Neural progenitor cell (in vitro differentiated cells): ENCODE results near the gene ZSWIM6. TPM values are rescaled to one million over a fixed set of nuclear protein-coding genes. Genes with fewer than 3 reads are reported as not detected.

Experiments used
- DNase-seq: peaks from one replicate; pipeline ENCODE4 v3.0.0-alpha.2; 2016; ENCODE audit warnings: low spot score
- H2AFZ ChIP-seq: fragments of 200-600 bp; sonication (generic); replicated peaks from 2 replicates; pipeline ENCODE4 v1.6.1; 2016; ENCODE audit warnings: antibody characterized with exemption
- H3F3A ChIP-seq: fragments of 200-600 bp; sonication (generic); 2 replicates; pipeline ENCODE4 v1.6.1; 2016; ENCODE audit warnings: antibody characterized with exemption, low read depth
- H3K27ac ChIP-seq: fragments of 200-600 bp; sonication (generic); 2 replicates; pipeline ENCODE4 v1.5.1; 2016; ENCODE audit warnings: mild to moderate bottlenecking
- H3K27me3 ChIP-seq: fragments of 200-600 bp; sonication (generic); 2 replicates; pipeline ENCODE4 v1.6.1; 2016; ENCODE audit warnings: mild to moderate bottlenecking, moderate library complexity
- H3K36me3 ChIP-seq: fragments of 200-600 bp; sonication (generic); 2 replicates; pipeline ENCODE4 v1.5.1; 2016
- H3K4me1 ChIP-seq: fragments of 200-600 bp; sonication (generic); 2 replicates; pipeline ENCODE4 v1.6.1; 2016; ENCODE audit warnings: mixed run types
- H3K4me2 ChIP-seq: fragments of 200-600 bp; sonication (generic); 2 replicates; pipeline ENCODE4 v1.6.1; 2016
- H3K4me3 ChIP-seq: fragments of 200-600 bp; sonication (generic); 2 replicates; pipeline ENCODE4 v1.5.1; 2016
- H3K79me2 ChIP-seq: fragments of 200-600 bp; sonication (generic); 2 replicates; pipeline ENCODE4 v1.6.1; 2016; ENCODE audit warnings: low read depth
- H3K9ac ChIP-seq: fragments of 200-600 bp; sonication (generic); 2 replicates; pipeline ENCODE4 v1.6.1; 2016
- H3K9me3 ChIP-seq: fragments of 200-600 bp; sonication (generic); 2 replicates; pipeline ENCODE4 v1.5.1; 2016; ENCODE audit warnings: low read depth
- H4K20me1 ChIP-seq: fragments of 200-600 bp; sonication (generic); 2 replicates; pipeline ENCODE4 v1.6.1; 2016; ENCODE audit warnings: low read depth
- H3K27ac Mint-ChIP-seq: 3 replicates; pipeline ENCODE4 v1.8.0; 2021; ENCODE audit warnings: mixed read lengths
- H3K27me3 Mint-ChIP-seq: 2 replicates; pipeline ENCODE4 v1.8.0; 2022; ENCODE audit warnings: low read depth, mild to moderate bottlenecking, inconsistent platforms, moderate library complexity, mixed read lengths; ENCODE audit not compliant: insufficient read depth
- H3K36me3 Mint-ChIP-seq: 3 replicates; pipeline ENCODE4 v1.8.0; 2021; ENCODE audit warnings: mixed read lengths
- H3K4me1 Mint-ChIP-seq: 3 replicates; pipeline ENCODE4 v1.8.0; 2021; ENCODE audit warnings: mixed read lengths
- H3K4me3 Mint-ChIP-seq: 3 replicates; pipeline ENCODE4 v1.8.0; 2021; ENCODE audit warnings: mild to moderate bottlenecking, moderate library complexity, mixed read lengths
- H3K9me3 Mint-ChIP-seq: 3 replicates; pipeline ENCODE4 v1.8.0; 2020; ENCODE audit warnings: mixed read lengths
- EZH2 ChIP-seq: fragments of 200-600 bp; sonication (generic); IDR thresholded peaks from 2 replicates; pipeline ENCODE4 v1.6.1; 2017; ENCODE audit warnings: antibody characterized with exemption, mild to moderate bottlenecking, moderate library complexity
- EZH2phosphoT487 ChIP-seq: fragments of 200-600 bp; sonication (generic); IDR thresholded peaks from 2 replicates; pipeline ENCODE4 v1.6.1; 2017; ENCODE audit warnings: antibody characterized with exemption
- total RNA-seq: library from RNA; depleted of rRNA; stranded (reverse); fragments of >200 nt; gene quantifications from 2 replicates; pipeline ENCODE4 v1.2.3, GENCODE V29; 2015; ENCODE audit warnings: low replicate concordance
- TF ChIP-seq, protein P1 (sequence below): fragments of 200-600 bp; sonication (generic); IDR thresholded peaks from 2 replicates; pipeline ENCODE4 v1.5.1; 2017; ENCODE audit warnings: antibody characterized with exemption, mild to moderate bottlenecking

Gene ZSWIM6
- total RNA-seq, 1 donor from 2014 or later = 32.2 TPM

DNA sequence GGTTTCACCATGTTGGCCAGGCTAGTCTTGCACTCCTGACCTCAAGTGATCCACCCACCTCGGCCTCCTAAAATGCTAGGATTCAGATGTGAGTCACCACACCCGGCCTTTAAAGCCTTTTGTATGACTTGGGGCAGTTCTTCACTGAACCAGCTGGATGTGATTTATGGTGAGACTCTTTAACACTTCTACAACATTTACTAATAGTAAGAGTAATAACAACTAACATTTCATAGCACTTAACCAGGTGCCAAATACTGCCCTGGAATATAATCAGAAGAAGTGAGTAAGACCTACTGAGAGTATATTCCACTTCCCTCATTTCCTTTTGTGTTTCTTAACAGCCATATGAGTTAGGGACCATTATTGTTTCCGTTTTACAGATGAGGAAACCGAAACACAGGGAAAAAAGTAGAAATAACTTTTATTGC is 10.0 kb downstream of the ZSWIM6 start:
- Mint-ChIP-seq H3K27me3 (no peaks in the 10 kb centered on the region), H3K9me3 (peaks cover 54% of the 10 kb centered on the region), H3K36me3 (peaks cover 47% of the 10 kb centered on the region), H3K4me3 (no peak overlapping the region), H3K27ac (no peak overlapping the region), H3K4me1 (peaks cover 3% of the 10 kb centered on the region)
- H3K27me3 ChIP-seq = no peaks in the 10 kb centered on the region
- no peak overlapping the region for H3K27ac ChIP-seq
- no peaks in the 10 kb centered on the region for H3F3A ChIP-seq
- no peak overlapping the region for H3K4me3 ChIP-seq
- TF ChIP-seq EZH2phosphoT487 (no peak), EZH2 (no peak)
- TF ChIP-seq, protein P1, sequence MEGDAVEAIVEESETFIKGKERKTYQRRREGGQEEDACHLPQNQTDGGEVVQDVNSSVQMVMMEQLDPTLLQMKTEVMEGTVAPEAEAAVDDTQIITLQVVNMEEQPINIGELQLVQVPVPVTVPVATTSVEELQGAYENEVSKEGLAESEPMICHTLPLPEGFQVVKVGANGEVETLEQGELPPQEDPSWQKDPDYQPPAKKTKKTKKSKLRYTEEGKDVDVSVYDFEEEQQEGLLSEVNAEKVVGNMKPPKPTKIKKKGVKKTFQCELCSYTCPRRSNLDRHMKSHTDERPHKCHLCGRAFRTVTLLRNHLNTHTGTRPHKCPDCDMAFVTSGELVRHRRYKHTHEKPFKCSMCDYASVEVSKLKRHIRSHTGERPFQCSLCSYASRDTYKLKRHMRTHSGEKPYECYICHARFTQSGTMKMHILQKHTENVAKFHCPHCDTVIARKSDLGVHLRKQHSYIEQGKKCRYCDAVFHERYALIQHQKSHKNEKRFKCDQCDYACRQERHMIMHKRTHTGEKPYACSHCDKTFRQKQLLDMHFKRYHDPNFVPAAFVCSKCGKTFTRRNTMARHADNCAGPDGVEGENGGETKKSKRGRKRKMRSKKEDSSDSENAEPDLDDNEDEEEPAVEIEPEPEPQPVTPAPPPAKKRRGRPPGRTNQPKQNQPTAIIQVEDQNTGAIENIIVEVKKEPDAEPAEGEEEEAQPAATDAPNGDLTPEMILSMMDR = no peak
- DNase-seq = no peak
- no peaks in the 10 kb centered on the region for H3K9me3 ChIP-seq
- no peak overlapping the region for H2AFZ ChIP-seq
- no peaks in the 10 kb centered on the region for H3K4me1 ChIP-seq
- H3K4me2 ChIP-seq = no peak overlapping the region
- H3K79me2 ChIP-seq = peaks cover 100% of the 10 kb centered on the region
- H3K9ac ChIP-seq = no peak overlapping the region
- H3K36me3 ChIP-seq = no peaks in the 10 kb centered on the region
- H4K20me1 ChIP-seq = peaks cover 96% of the 10 kb centered on the region

DNA sequence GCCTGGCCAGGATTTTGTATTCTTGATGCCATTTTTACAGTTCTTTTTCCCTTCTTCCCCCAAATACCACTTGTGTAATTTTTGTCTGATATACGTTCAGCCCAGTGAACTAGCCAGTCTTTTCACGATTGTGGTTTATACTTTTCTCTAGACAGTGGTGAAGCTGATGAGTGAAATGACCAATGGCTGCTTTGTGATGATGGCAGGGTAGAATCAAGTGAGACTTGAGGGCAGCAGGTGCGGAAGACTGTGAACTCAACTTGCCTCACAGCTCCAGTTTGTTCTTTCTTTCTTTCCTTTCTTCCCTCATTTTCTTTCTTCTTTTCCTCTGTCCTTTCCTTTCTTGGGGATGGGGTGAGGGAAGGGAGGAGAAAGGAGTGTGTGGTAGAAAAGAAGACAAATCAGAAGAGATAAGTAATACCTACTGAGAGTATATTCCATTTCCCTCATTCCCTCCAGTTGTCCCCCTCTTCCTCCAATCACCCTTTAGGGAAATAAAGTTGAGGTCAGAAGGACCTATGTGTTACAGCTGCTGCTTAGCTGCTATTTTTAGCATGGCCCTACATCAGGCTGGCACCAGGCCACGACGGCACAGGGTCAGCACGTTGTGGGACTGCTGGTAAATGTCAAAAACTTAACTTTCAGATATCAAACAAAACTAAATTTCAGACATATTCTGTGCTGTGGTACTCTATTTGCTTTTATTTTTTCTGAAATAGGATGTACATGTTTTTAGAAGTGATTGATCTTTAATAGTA is 12.3 kb downstream of the ZSWIM6 start:
- Histone ChIP-seq H3K4me3 (no peak overlapping the region), H3K27me3 (no peaks in the 10 kb centered on the region), H3K9ac (no peak overlapping the region), H3F3A (no peaks in the 10 kb centered on the region), H3K9me3 (no peaks in the 10 kb centered on the region), H2AFZ (no peak overlapping the region), H4K20me1 (peaks cover 91% of the 10 kb centered on the region), H3K4me2 (no peak overlapping the region), H3K27ac (no peak overlapping the region), H3K4me1 (no peaks in the 10 kb centered on the region), H3K36me3 (no peaks in the 10 kb centered on the region), H3K79me2 (peaks cover 99% of the 10 kb centered on the region)
- no peaks in the 10 kb centered on the region for H3K27me3 Mint-ChIP-seq
- peaks cover 40% of the 10 kb centered on the region for H3K36me3 Mint-ChIP-seq
- H3K4me1 Mint-ChIP-seq = no peaks in the 10 kb centered on the region
- no peak overlapping the region for H3K27ac Mint-ChIP-seq
- TF ChIP-seq EZH2 (no peak), EZH2phosphoT487 (no peak)
- TF ChIP-seq, protein P1 = no peak
- no peak for DNase-seq
- H3K4me3 Mint-ChIP-seq = no peak overlapping the region
- H3K9me3 Mint-ChIP-seq = peaks cover 49% of the 10 kb centered on the region

DNA sequence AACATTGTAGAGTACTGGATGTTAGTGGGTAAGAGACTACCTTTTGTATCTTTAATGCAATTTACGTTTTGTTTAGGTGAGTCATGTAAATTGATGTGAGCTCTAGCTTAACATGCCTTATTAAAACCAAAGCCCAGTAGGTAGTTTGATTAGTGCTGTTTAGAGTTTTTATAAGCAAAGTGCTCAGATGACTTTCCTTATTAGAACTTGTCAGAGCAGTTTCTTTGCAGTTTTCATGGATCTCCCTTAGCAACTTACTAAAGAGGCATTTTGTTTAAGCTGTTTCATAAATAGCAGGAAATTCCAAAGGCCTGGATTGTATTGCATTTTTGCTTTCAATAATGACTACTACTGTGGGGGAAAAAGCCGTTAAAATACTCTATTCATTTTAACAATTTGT is 14.5 kb downstream of the ZSWIM6 start:
- Mint-ChIP-seq H3K9me3 (peaks cover 45% of the 10 kb centered on the region), H3K36me3 (peaks cover 39% of the 10 kb centered on the region), H3K27ac (no peak overlapping the region), H3K27me3 (no peaks in the 10 kb centered on the region), H3K4me3 (no peak overlapping the region), H3K4me1 (no peaks in the 10 kb centered on the region)
- H3F3A ChIP-seq = no peaks in the 10 kb centered on the region
- H4K20me1 ChIP-seq = peaks cover 91% of the 10 kb centered on the region
- H2AFZ ChIP-seq = no peak overlapping the region
- H3K79me2 ChIP-seq = peaks cover 99% of the 10 kb centered on the region
- H3K4me2 ChIP-seq = no peak overlapping the region
- H3K4me3 ChIP-seq = no peak overlapping the region
- no peak overlapping the region for H3K27ac ChIP-seq
- peaks cover 4% of the 10 kb centered on the region for H3K4me1 ChIP-seq
- no peak for DNase-seq
- H3K27me3 ChIP-seq = no peaks in the 10 kb centered on the region
- TF ChIP-seq, protein P1 = no peak
- no peak for TF ChIP-seq EZH2phosphoT487
- TF ChIP-seq EZH2 = no peak
- H3K9me3 ChIP-seq = no peaks in the 10 kb centered on the region
- no peaks in the 10 kb centered on the region for H3K36me3 ChIP-seq
- no peak overlapping the region for H3K9ac ChIP-seq
